Measurements from ENCODE around the gene DTX4. TPM values are rescaled to one million over a fixed set of nuclear protein-coding genes. Genes with fewer than 3 reads are reported as not detected.

DTX4 gene
- total RNA-seq, 2 experiments from 2014 or later: 0.93 to 1.0 TPM

DNA sequence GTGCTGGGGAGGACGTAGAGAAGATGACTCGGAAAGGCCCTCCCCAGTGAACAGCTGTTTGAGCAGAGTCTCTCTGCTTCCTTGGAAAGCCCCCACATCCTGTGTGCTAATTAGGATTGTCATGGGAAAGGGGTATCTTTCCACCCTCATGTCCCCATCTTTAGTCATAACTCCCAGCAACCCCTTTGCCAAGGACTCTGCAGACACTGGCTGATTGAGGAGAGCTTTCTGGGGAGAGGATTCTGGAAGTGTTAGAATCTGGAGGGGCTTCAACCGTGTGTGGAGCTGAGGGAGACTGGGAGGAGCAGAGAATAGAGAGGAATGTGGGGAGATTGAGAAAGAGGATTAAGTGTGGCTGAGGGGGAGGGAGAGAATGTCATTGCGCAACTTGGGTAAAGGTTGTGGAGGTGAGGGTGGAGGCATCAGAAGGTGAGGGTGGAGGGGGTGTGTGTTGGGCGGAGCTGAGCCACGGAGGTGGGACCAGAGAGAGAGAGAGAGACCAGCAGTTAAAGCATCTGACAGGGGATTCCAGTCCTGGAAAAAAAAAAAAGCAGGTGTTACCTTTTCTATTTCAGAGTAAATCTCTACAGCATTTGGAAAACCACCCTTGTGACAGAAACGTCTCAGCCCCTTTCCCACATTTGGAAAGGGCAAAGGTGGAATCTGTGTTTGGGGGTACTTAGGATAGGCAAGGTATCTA lies 2.2 kb downstream of the DTX4 start:
- H3K4me1 Mint-ChIP-seq (ENCODE audit: low read depth): peaks cover 13% of the 10 kb centered on the region
- Histone ChIP-seq H3K4me3 (ENCODE audit: low read length) (no peak overlapping the region), H3K27me3 (ENCODE audit: control insufficient read depth in 1 of 2, insufficient read depth in 2 of 2, low read length in 2 of 2) (no peaks in the 10 kb centered on the region), H3K9me3 (ENCODE audit: control insufficient read depth in 1 of 2, insufficient read depth in 1 of 2, low read length in 2 of 2) (no peaks in the 10 kb centered on the region), H3K4me1 (ENCODE audit: insufficient read depth, low read length) (peaks cover 18% of the 10 kb centered on the region), H3K36me3 (ENCODE audit: insufficient read depth, low read length) (no peaks in the 10 kb centered on the region), H3K27ac (ENCODE audit: low read depth in 1 of 2, low read length in 2 of 2) (no peak overlapping the region)
- H3K27me3 Mint-ChIP-seq: peaks cover 5% of the 10 kb centered on the region
- DNase-seq (peak in 2 of 14 experiments; percentile 26 to 37), ATAC-seq (ENCODE audit: poor library complexity) (no peak)
- no peak for TF ChIP-seq CTCF (IDR thresholded peaks at IDR 0.05)
- no peaks in the 10 kb centered on the region for H3K9me3 Mint-ChIP-seq
- no peak overlapping the region for H3K27ac Mint-ChIP-seq
- H3K36me3 Mint-ChIP-seq (ENCODE audit: low read depth): peaks cover 5% of the 10 kb centered on the region
- intact Hi-C loops (cut with DNase I, micrococcal nuclease): loop anchor here (2.0 to 10.0 kb wide), 4 partner anchors 13 to 501 kb away; no protein-coding TSS in a partner anchor
- POLR2A ChIA-PET: no interaction called here
- CTCF ChIA-PET: interaction anchor here (2.2 kb wide), 1 partner anchor 12 kb away, joined by 11 read pairs; no protein-coding TSS in a partner anchor
- H3K4me3 Mint-ChIP-seq: peak overlapping the region; percentile 56

DNA sequence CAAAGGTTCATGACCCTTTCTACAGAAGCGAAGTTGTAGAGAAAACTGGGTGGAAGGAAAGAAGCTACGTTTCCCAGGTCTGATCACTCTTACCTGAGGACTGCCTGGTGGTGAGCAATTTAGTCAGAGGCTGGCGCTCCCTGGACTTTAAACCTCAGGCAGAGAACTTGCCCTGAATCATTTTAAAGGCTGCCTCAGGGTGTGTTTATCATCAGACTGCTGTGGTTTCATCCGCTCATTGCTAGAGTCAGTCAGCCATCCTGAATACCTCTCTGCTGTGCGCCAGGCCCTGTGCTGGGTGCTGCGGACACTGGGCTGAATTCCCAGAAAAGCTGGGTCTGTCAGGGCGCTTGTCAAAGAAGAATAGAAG lies 2.7 kb downstream of the DTX4 start:
- Histone ChIP-seq H3K4me1 (ENCODE audit: insufficient read depth, low read length) (peaks cover 18% of the 10 kb centered on the region), H3K27me3 (ENCODE audit: control insufficient read depth in 1 of 2, insufficient read depth in 2 of 2, low read length in 2 of 2) (no peaks in the 10 kb centered on the region), H3K9me3 (ENCODE audit: control insufficient read depth in 1 of 2, insufficient read depth in 1 of 2, low read length in 2 of 2) (peaks cover 0 to 3% of the 10 kb centered on the region in 2 experiments), H3K4me3 (ENCODE audit: low read length) (no peak overlapping the region), H3K36me3 (ENCODE audit: insufficient read depth, low read length) (no peaks in the 10 kb centered on the region), H3K27ac (ENCODE audit: low read depth in 1 of 2, low read length in 2 of 2) (no peak overlapping the region)
- Mint-ChIP-seq H3K36me3 (ENCODE audit: low read depth) (peaks cover 5% of the 10 kb centered on the region), H3K27me3 (peaks cover 5% of the 10 kb centered on the region), H3K9me3 (no peaks in the 10 kb centered on the region), H3K4me1 (ENCODE audit: low read depth) (peaks cover 13% of the 10 kb centered on the region), H3K4me3 (peak overlapping the region; percentile 56), H3K27ac (no peak overlapping the region)
- no peak for TF ChIP-seq CTCF (IDR thresholded peaks at IDR 0.05)
- ChIA-PET POLR2A (no interaction called here), CTCF (interaction anchor here (2.2 kb wide), 1 partner anchor 11 kb away, joined by 11 read pairs; no protein-coding TSS in a partner anchor)
- peak in 1 of 14 experiments; percentile 10 for DNase-seq
- ATAC-seq (ENCODE audit: poor library complexity): no peak
- intact Hi-C loops (cut with DNase I, micrococcal nuclease): loop anchor here in 1 of 2 experiments (10.0 kb wide), 2 partner anchors 380 to 500 kb away; no protein-coding TSS in a partner anchor

- no peak for TF ChIP-seq CTCF (IDR thresholded peaks at IDR 0.05)
- POLR2A ChIA-PET: no interaction called here
- H3K9me3 Mint-ChIP-seq: no peaks in the 10 kb centered on the region
- no peak overlapping the region for H3K4me3 ChIP-seq (ENCODE audit: low read length)
- peaks cover 0 to 4% of the 10 kb centered on the region in 2 experiments for H3K9me3 ChIP-seq (ENCODE audit: control insufficient read depth in 1 of 2, insufficient read depth in 1 of 2, low read length in 2 of 2)
- no peak overlapping the region for H3K27ac Mint-ChIP-seq
- H3K27me3 Mint-ChIP-seq: peaks cover 5% of the 10 kb centered on the region
- intact Hi-C loops (cut with DNase I, micrococcal nuclease): loop anchor here in 1 of 2 experiments (10.0 kb wide), 2 partner anchors 380 to 500 kb away; no protein-coding TSS in a partner anchor
- DNase-seq (no peak), ATAC-seq (ENCODE audit: poor library complexity) (no peak)
- no peak overlapping the region for H3K27ac ChIP-seq (ENCODE audit: low read depth in 1 of 2, low read length in 2 of 2)
- CTCF ChIA-PET: interaction anchor here (2.2 kb wide), 1 partner anchor 11 kb away, joined by 11 read pairs; no protein-coding TSS in a partner anchor
- H3K4me1 Mint-ChIP-seq (ENCODE audit: low read depth): peaks cover 13% of the 10 kb centered on the region
- peak overlapping the region; percentile 40 for H3K4me3 Mint-ChIP-seq
- H3K36me3 Mint-ChIP-seq (ENCODE audit: low read depth): peaks cover 5% of the 10 kb centered on the region
- H3K36me3 ChIP-seq (ENCODE audit: insufficient read depth, low read length): no peaks in the 10 kb centered on the region
- H3K27me3 ChIP-seq (ENCODE audit: control insufficient read depth in 1 of 2, insufficient read depth in 2 of 2, low read length in 2 of 2): no peaks in the 10 kb centered on the region
- peaks cover 18% of the 10 kb centered on the region for H3K4me1 ChIP-seq (ENCODE audit: insufficient read depth, low read length)
These were observed 3.2 kb downstream of the DTX4 start for GRCh38 chr11:59175091-59175501.
